Neural progenitor cell (in vitro differentiated cells): ENCODE measurements around the gene FARP1.

Source experiments
- EZH2 ChIP-seq: fragments of 200-600 bp; sonication (generic); IDR thresholded peaks from 2 replicates; pipeline ENCODE4 v1.6.1; 2017; ENCODE audit warnings: antibody characterized with exemption, mild to moderate bottlenecking, moderate library complexity
- EZH2phosphoT487 ChIP-seq: fragments of 200-600 bp; sonication (generic); IDR thresholded peaks from 2 replicates; pipeline ENCODE4 v1.6.1; 2017; ENCODE audit warnings: antibody characterized with exemption
- TF ChIP-seq, protein P1 (sequence below): fragments of 200-600 bp; sonication (generic); IDR thresholded peaks from 2 replicates; pipeline ENCODE4 v1.5.1; 2017; ENCODE audit warnings: antibody characterized with exemption, mild to moderate bottlenecking

DNA sequence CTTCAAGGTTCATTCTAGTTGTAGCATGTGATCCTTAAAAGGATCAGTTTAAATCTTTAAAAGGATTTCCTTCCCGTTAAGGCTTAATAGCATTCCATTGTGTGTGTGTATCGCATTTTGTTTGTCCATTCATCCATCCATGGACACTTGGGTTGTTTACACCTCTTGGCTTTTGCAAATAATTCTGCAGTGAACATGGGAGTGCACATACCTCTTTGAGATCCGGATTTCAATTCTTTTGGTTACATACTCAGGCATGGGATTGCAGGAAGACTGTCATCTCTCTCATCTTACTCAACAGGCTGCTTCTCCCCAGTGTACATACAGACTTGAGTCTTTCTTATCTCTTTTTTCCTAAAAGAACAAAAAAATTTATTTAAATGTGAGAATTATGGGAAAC, 32.9 kb downstream of the FARP1 start:
- no peak for TF ChIP-seq EZH2phosphoT487
- TF ChIP-seq, protein P1, sequence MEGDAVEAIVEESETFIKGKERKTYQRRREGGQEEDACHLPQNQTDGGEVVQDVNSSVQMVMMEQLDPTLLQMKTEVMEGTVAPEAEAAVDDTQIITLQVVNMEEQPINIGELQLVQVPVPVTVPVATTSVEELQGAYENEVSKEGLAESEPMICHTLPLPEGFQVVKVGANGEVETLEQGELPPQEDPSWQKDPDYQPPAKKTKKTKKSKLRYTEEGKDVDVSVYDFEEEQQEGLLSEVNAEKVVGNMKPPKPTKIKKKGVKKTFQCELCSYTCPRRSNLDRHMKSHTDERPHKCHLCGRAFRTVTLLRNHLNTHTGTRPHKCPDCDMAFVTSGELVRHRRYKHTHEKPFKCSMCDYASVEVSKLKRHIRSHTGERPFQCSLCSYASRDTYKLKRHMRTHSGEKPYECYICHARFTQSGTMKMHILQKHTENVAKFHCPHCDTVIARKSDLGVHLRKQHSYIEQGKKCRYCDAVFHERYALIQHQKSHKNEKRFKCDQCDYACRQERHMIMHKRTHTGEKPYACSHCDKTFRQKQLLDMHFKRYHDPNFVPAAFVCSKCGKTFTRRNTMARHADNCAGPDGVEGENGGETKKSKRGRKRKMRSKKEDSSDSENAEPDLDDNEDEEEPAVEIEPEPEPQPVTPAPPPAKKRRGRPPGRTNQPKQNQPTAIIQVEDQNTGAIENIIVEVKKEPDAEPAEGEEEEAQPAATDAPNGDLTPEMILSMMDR, result no peak
- no peak for TF ChIP-seq EZH2
